K562 (cell line): ENCODE measurements around the gene SRRM5. TPM values are rescaled to one million over a fixed set of nuclear protein-coding genes. Genes with fewer than 3 reads are reported as not detected.

Experiments used
- ARID1B ChIP-seq: fragments of 450-650 bp; IDR thresholded peaks from 2 replicates; pipeline ENCODE4 v1.6.1; 2016; ENCODE audit warnings: antibody characterized with exemption, mild to moderate bottlenecking, inconsistent platforms
- FOXJ3 ChIP-seq: sonication (generic); formaldehyde crosslinking; IDR thresholded peaks from 2 replicates; pipeline ENCODE4 v1.4.0; 2020; ENCODE audit warnings: mild to moderate bottlenecking, missing genetic modification reagents
- FOXK2 ChIP-seq, 2 experiments: fragments of 450-650 bp; IDR thresholded peaks in 1 of 2; conservative IDR thresholded peaks in 1 of 2; 2 replicates each; pipeline ENCODE4 v1.6.1; 2016; ENCODE audit warnings: low read depth in 2 of 2, mild to moderate bottlenecking in 1 of 2
- MTA1 ChIP-seq: fragments of 450-650 bp; IDR thresholded peaks from 2 replicates; pipeline ENCODE4 v1.6.1; 2017; ENCODE audit warnings: borderline replicate concordance
- NCOA6 ChIP-seq: fragments of 450-650 bp; IDR thresholded peaks from 2 replicates; pipeline ENCODE4 v1.6.1; 2017; ENCODE audit warnings: mild to moderate bottlenecking
- POLR2A ChIP-seq: fragments of 450-650 bp; conservative IDR thresholded peaks from 2 replicates; pipeline ENCODE4 v1.6.1; 2016
- PTTG1 ChIP-seq: fragments of 450-650 bp; IDR thresholded peaks from 2 replicates; pipeline ENCODE4 v1.6.1; 2016; ENCODE audit warnings: low read depth, mild to moderate bottlenecking, missing genetic modification characterization, missing compliant biosample characterization
- SRSF9 ChIP-seq: fragments of 200-400 bp; formaldehyde crosslinking; IDR thresholded peaks from 2 replicates; pipeline ENCODE4 v1.6.1; 2017; ENCODE audit warnings: low read depth, low read length, borderline replicate concordance
- SUPT5H ChIP-seq: fragments of 450-650 bp; IDR thresholded peaks from 2 replicates; pipeline ENCODE4 v1.6.1; 2016
- U2AF2 ChIP-seq: fragments of 200-400 bp; formaldehyde crosslinking; optimal IDR thresholded peaks from 2 replicates; pipeline ENCODE3; 2017; ENCODE audit warnings: low read depth, mild to moderate bottlenecking, low read length
- ZNF347 ChIP-seq: fragments of 450-650 bp; formaldehyde crosslinking; IDR thresholded peaks from 2 replicates; pipeline ENCODE4 v1.4.0; 2020; ENCODE audit warnings: low read depth, mild to moderate bottlenecking, moderate library complexity
- polyA plus RNA-seq, 8 experiments: library from polyadenylated mRNA; depleted of rRNA in 4 of 8; stranded (reverse) in 5 of 8; unstranded in 3 of 8; fragments of >200 nt; fragmentation: Nextera tagmentation in 2 of 8; fragmentation: Illumina TruSeq in 1 of 8; extraction: Ambion mirVana in 2 of 8; extraction: Trizol in 1 of 8; gene quantifications; 2 replicates each; pipeline versions ENCODE4 v1.2.1 to v1.2.3, GENCODE V29; 2011 to 2014; ENCODE audit warnings: inconsistent platforms in 1 of 8, missing spikeins in 1 of 8
- total RNA-seq, 7 experiments: library from RNA; depleted of rRNA in 6 of 7; stranded (reverse); fragments of >200 nt in 6 of 7; fragmentation: Illumina TruSeq in 2 of 7; extraction: Trizol in 2 of 7; gene quantifications; 2 replicates each; pipeline versions ENCODE4 v1.2.1 to v1.2.3, GENCODE V29; 2011 to 2021; ENCODE audit warnings: low replicate concordance in 1 of 7
- TF ChIP-seq, protein P1 (sequence below): fragments of 450-650 bp; IDR thresholded peaks from 2 replicates; pipeline ENCODE4 v1.6.1; 2016; ENCODE audit warnings: low read depth
- TF ChIP-seq, protein P2 (sequence below): sonication (generic); formaldehyde crosslinking; IDR thresholded peaks from 2 replicates; pipeline ENCODE4 v1.8.0; 2022; ENCODE audit warnings: mild to moderate bottlenecking, missing genetic modification reagents

Gene SRRM5
- total and polyA plus RNA-seq, 9 of the 15 experiments (the other 6 are each of a cell fraction or from before 2014, with no cell fraction given): 0.09 to 0.45 (median 0.18) TPM; not detected in 2

DNA sequence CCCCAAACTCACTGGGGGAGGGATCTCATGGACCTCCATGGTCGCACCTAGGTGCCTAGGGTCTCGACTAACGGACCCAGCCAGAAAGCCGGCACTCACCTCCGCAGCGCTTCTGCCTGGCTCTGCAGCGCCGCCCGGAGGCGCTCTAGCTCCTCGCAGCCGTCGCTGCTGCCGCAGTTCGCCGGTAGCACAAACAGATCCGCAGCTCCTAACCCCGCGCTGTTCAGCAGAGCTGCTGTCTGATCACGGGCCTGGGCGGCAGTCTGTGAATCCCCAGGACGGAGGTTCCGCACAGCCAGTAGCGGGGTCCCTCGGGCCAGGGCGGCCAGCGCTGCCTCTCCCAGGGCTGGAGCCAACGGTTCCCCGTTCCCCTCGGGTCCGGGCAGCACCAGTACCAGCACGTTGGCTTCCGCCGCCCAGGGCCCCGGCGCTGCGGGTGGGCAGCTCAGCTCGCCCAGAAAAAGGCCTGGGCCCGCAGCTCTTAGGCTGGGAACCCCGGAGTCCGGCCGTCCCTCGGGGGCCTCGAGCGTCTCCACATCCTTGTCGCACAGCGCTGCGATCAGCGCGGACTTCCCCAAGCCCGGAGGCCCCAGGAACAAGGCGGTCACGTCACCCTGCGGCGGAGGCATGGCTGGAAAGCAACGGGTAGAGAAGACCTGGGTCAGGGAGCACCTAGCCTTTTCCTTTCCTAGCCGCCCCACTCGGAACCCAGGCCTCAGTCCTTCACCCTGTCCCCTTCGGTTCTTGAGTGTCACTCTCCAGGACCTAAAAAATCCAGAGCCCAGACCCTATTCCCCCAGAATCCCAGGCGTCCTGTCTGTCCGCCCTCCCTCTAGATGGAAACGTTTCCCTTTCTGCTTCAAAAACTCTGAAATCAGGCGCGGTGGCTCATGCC lies 16.9 kb upstream of the SRRM5 start (continued):
- TF ChIP-seq, protein P1, sequence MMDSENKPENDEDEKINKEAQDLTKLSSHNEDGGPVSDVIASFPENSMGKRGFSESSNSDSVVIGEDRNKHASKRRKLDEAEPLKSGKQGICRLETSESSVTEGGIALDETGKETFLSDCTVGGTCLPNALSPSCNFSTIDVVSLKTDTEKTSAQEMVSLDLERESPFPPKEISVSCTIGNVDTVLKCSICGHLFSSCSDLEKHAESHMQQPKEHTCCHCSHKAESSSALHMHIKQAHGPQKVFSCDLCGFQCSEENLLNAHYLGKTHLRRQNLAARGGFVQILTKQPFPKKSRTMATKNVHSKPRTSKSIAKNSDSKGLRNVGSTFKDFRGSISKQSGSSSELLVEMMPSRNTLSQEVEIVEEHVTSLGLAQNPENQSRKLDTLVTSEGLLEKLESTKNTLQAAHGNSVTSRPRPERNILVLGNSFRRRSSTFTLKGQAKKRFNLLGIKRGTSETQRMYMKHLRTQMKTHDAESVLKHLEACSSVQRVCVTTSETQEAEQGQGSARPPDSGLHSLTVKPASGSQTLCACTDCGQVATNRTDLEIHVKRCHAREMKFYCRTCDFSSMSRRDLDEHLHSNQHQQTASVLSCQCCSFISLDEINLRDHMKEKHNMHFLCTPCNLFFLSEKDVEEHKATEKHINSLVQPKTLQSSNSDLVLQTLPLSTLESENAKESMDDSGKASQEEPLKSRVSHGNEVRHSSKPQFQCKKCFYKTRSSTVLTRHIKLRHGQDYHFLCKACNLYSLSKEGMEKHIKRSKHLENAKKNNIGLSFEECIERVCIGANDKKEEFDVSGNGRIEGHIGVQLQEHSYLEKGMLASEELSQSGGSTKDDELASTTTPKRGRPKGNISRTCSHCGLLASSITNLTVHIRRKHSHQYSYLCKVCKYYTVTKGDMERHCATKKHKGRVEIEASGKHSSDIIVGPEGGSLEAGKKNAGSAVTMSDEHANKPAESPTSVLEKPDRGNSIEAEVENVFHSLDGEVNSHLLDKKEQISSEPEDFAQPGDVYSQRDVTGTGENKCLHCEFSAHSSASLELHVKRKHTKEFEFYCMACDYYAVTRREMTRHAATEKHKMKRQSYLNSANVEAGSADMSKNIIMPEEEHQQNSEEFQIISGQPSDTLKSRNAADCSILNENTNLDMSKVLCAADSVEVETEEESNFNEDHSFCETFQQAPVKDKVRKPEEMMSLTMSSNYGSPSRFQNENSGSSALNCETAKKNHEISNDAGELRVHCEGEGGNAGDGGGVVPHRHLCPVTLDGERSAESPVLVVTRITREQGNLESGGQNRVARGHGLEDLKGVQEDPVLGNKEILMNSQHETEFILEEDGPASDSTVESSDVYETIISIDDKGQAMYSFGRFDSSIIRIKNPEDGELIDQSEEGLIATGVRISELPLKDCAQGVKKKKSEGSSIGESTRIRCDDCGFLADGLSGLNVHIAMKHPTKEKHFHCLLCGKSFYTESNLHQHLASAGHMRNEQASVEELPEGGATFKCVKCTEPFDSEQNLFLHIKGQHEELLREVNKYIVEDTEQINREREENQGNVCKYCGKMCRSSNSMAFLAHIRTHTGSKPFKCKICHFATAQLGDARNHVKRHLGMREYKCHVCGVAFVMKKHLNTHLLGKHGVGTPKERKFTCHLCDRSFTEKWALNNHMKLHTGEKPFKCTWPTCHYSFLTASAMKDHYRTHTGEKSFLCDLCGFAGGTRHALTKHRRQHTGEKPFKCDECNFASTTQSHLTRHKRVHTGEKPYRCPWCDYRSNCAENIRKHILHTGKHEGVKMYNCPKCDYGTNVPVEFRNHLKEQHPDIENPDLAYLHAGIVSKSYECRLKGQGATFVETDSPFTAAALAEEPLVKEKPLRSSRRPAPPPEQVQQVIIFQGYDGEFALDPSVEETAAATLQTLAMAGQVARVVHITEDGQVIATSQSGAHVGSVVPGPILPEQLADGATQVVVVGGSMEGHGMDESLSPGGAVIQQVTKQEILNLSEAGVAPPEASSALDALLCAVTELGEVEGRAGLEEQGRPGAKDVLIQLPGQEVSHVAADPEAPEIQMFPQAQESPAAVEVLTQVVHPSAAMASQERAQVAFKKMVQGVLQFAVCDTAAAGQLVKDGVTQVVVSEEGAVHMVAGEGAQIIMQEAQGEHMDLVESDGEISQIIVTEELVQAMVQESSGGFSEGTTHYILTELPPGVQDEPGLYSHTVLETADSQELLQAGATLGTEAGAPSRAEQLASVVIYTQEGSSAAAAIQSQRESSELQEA: no peak
- TF ChIP-seq PTTG1 (tag): no peak
- no peak for TF ChIP-seq FOXJ3
- TF ChIP-seq NCOA6: no peak
- TF ChIP-seq ZNF347 (CRISPR knock-in tag): no peak
- peak; percentile 41; the same call in 1 of the 2 replicates for TF ChIP-seq POLR2A
- no peak for TF ChIP-seq MTA1
- TF ChIP-seq, protein P2, sequence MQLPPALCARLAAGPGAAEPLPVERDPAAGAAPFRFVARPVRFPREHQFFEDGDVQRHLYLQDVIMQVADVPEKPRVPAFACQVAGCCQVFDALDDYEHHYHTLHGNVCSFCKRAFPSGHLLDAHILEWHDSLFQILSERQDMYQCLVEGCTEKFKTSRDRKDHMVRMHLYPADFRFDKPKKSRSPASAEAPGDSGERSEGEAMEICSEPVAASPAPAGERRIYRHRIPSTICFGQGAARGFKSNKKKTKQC (CRISPR knock-in tag): no peak
- no peak for TF ChIP-seq U2AF2
- TF ChIP-seq FOXK2 (conservative IDR thresholded peaks at IDR 0.05 in 1 of 2, IDR thresholded peaks at IDR 0.05 in 1 of 2; ENCODE audit: low read depth in 2 of 2): no peak
- no peak for TF ChIP-seq SRSF9
- no peak for TF ChIP-seq ARID1B
- no peak for TF ChIP-seq SUPT5H
